Effector memory CD4-positive, alpha-beta T cell (primary cell): ENCODE results near the gene EGFR.

Experiments used
- DNase-seq, 3 donors: peaks; one replicate each; pipeline ENCODE4 v3.0.0-alpha.2; 2020
- H3K27ac ChIP-seq: 2 replicates; pipeline ENCODE4 v1.7.0; 2013; ENCODE audit warnings: mild to moderate bottlenecking, low read length, moderate library complexity; ENCODE audit not compliant: insufficient read depth, poor library complexity, severe bottlenecking
- H3K27me3 ChIP-seq: replicated peaks from 2 replicates; pipeline ENCODE4 v1.7.0; 2013; ENCODE audit warnings: mild to moderate bottlenecking, low read length; ENCODE audit not compliant: insufficient read depth, control insufficient read depth, poor library complexity, severe bottlenecking
- H3K36me3 ChIP-seq: 2 replicates; pipeline ENCODE4 v1.7.0; 2013; ENCODE audit warnings: mild to moderate bottlenecking, low read length, moderate library complexity; ENCODE audit not compliant: control insufficient read depth, insufficient read depth
- H3K4me1 ChIP-seq: 2 replicates; pipeline ENCODE4 v1.7.0; 2013; ENCODE audit warnings: low read length, mild to moderate bottlenecking; ENCODE audit not compliant: control insufficient read depth, insufficient read depth, poor library complexity, severe bottlenecking
- H3K4me3 ChIP-seq: 2 replicates; pipeline ENCODE4 v1.7.0; 2013; ENCODE audit warnings: low read length, low read depth, mild to moderate bottlenecking; ENCODE audit not compliant: insufficient read depth, poor library complexity, severe bottlenecking
- H3K9me3 ChIP-seq: 2 replicates; pipeline ENCODE4 v1.7.0; 2013; ENCODE audit warnings: mild to moderate bottlenecking, low read length, moderate library complexity; ENCODE audit not compliant: control insufficient read depth

Gene EGFR

GRCh38 chr7:55052081-55052480, 33.3 kb downstream of the EGFR start:
- Histone ChIP-seq H3K4me3 (no peak overlapping the region), H3K27ac (no peak overlapping the region), H3K27me3 (no peaks in the 10 kb centered on the region), H3K9me3 (no peaks in the 10 kb centered on the region), H3K36me3 (no peaks in the 10 kb centered on the region), H3K4me1 (no peaks in the 10 kb centered on the region)
- DNase-seq, result no peak

GRCh38 chr7:55052741-55053427, 34.1 kb downstream of the EGFR start:
- Histone ChIP-seq H3K36me3 (no peaks in the 10 kb centered on the region), H3K4me3 (no peak overlapping the region), H3K27me3 (no peaks in the 10 kb centered on the region), H3K9me3 (no peaks in the 10 kb centered on the region), H3K4me1 (no peaks in the 10 kb centered on the region), H3K27ac (no peak overlapping the region)
- DNase-seq, result no peak

GRCh38 chr7:55053651-55054571, 35.1 kb downstream of the EGFR start:
- no peaks in the 10 kb centered on the region for H3K36me3 ChIP-seq
- no peaks in the 10 kb centered on the region for H3K27me3 ChIP-seq
- H3K4me1 ChIP-seq, result no peaks in the 10 kb centered on the region
- no peaks in the 10 kb centered on the region for H3K9me3 ChIP-seq
- no peak overlapping the region for H3K4me3 ChIP-seq
- no peak for DNase-seq
- no peak overlapping the region for H3K27ac ChIP-seq

GRCh38 chr7:55054758-55055157, 35.9 kb downstream of the EGFR start:
- H3K4me1 ChIP-seq, result no peaks in the 10 kb centered on the region
- H3K27me3 ChIP-seq, result no peaks in the 10 kb centered on the region
- H3K9me3 ChIP-seq, result no peaks in the 10 kb centered on the region
- DNase-seq, result no peak
- H3K27ac ChIP-seq, result no peak overlapping the region
- H3K4me3 ChIP-seq, result no peak overlapping the region
- H3K36me3 ChIP-seq, result no peaks in the 10 kb centered on the region

- Histone ChIP-seq H3K27ac (no peak overlapping the region), H3K36me3 (no peaks in the 10 kb centered on the region), H3K9me3 (no peaks in the 10 kb centered on the region), H3K4me3 (no peak overlapping the region), H3K27me3 (no peaks in the 10 kb centered on the region), H3K4me1 (no peaks in the 10 kb centered on the region)
- no peak for DNase-seq
These were observed 36.7 kb downstream of the EGFR start for GRCh38 chr7:55055479-55055878.

GRCh38 chr7:55056068-55056467, 37.3 kb downstream of the EGFR start:
- H3K27ac ChIP-seq, result no peak overlapping the region
- H3K4me3 ChIP-seq, result no peak overlapping the region
- no peaks in the 10 kb centered on the region for H3K36me3 ChIP-seq
- DNase-seq, result no peak
- no peaks in the 10 kb centered on the region for H3K27me3 ChIP-seq
- H3K4me1 ChIP-seq, result no peaks in the 10 kb centered on the region
- H3K9me3 ChIP-seq, result no peaks in the 10 kb centered on the region

GRCh38 chr7:55056577-55057480, 38.0 kb downstream of the EGFR start:
- no peak for DNase-seq
- Histone ChIP-seq H3K4me1 (no peaks in the 10 kb centered on the region), H3K4me3 (no peak overlapping the region), H3K27me3 (no peaks in the 10 kb centered on the region), H3K36me3 (no peaks in the 10 kb centered on the region), H3K9me3 (no peaks in the 10 kb centered on the region), H3K27ac (no peak overlapping the region)

GRCh38 chr7:55058314-55058713, 39.5 kb downstream of the EGFR start:
- H3K27ac ChIP-seq, result no peak overlapping the region
- H3K27me3 ChIP-seq, result no peaks in the 10 kb centered on the region
- no peaks in the 10 kb centered on the region for H3K9me3 ChIP-seq
- no peaks in the 10 kb centered on the region for H3K36me3 ChIP-seq
- no peak overlapping the region for H3K4me3 ChIP-seq
- no peaks in the 10 kb centered on the region for H3K4me1 ChIP-seq
- DNase-seq, result no peak

- DNase-seq, result no peak
- Histone ChIP-seq H3K4me3 (no peak overlapping the region), H3K4me1 (no peaks in the 10 kb centered on the region), H3K27ac (no peak overlapping the region), H3K9me3 (no peaks in the 10 kb centered on the region), H3K36me3 (no peaks in the 10 kb centered on the region), H3K27me3 (no peaks in the 10 kb centered on the region)
These were observed 40.2 kb downstream of the EGFR start for GRCh38 chr7:55059021-55059420.
